ENCODE results near the gene SMTN.
"Not testable (repeated sequence)": the region's sequence is repeated elsewhere in the genome, so short reads cannot be mapped to it uniquely, and the experiment has no call there.

SMTN gene

GRCh38 chr22:31106001-31106571, 25.0 kb downstream of the SMTN start:
- DNase-seq, result peak; percentile 27

- no peak for DNase-seq
These were observed 25.6 kb downstream of the SMTN start for GRCh38 chr22:31106731-31107177.

GRCh38 chr22:31107178-31107893, 26.2 kb downstream of the SMTN start, which contains the start of gene SELENOM:
TSS of gene SELENOM (minus strand) at chr22:31107568. CDS start at chr22:31107505, 63 bp downstream.
- peak; percentile 99 for DNase-seq

GRCh38 chr22:31107894-31108218, 26.7 kb downstream of the SMTN start:
- no peak for DNase-seq

GRCh38 chr22:31112547-31113091, 31.5 kb downstream of the SMTN start:
- DNase-seq, result not testable (repeated sequence)

- no peak for DNase-seq
These were observed 37.1 kb downstream of the SMTN start for GRCh38 chr22:31118046-31118820.

GRCh38 chr22:31119026-31119717, 38.1 kb downstream of the SMTN start:
- DNase-seq, result no peak

GRCh38 chr22:31120230-31120629, 39.1 kb downstream of the SMTN start:
- no peak for DNase-seq

GRCh38 chr22:31120642-31121041, 39.5 kb downstream of the SMTN start:
- no peak for DNase-seq

GRCh38 chr22:31121403-31121802, 40.3 kb downstream of the SMTN start:
- no peak for DNase-seq

GRCh38 chr22:31122196-31122531, 41.0 kb downstream of the SMTN start:
- no peak for DNase-seq

- DNase-seq, result peak; percentile 97
These were observed 41.6 kb downstream of the SMTN start, which contains the start of gene INPP5J for GRCh38 chr22:31122532-31123291. TSS of gene INPP5J (plus strand) at chr22:31122966. CDS start at chr22:31123015, 49 bp downstream.

- DNase-seq, result no peak
These were observed 42.1 kb downstream of the SMTN start for GRCh38 chr22:31123292-31123602.

- no peak for DNase-seq
These were observed 43.2 kb downstream of the SMTN start for GRCh38 chr22:31124290-31124689.

- no peak for DNase-seq
These were observed 43.8 kb downstream of the SMTN start for GRCh38 chr22:31124811-31125465.

GRCh38 chr22:31125521-31126117, 44.5 kb downstream of the SMTN start:
- DNase-seq, result no peak

- DNase-seq, result peak; percentile 18
These were observed 45.2 kb downstream of the SMTN start for GRCh38 chr22:31126128-31126868.

- DNase-seq, result no peak
These were observed 45.7 kb downstream of the SMTN start for GRCh38 chr22:31126869-31127175.

GRCh38 chr22:31127181-31127772, 46.2 kb downstream of the SMTN start:
- DNase-seq, result no peak

GRCh38 chr22:31128156-31128555, 47.0 kb downstream of the SMTN start:
- DNase-seq, result no peak

Data from NCI-H69 (cell line).